RWPE1 (cell line): ENCODE results near the gene MMP25.

Experiments
- CTCF ChIA-PET: fragments of 350-600 bp; sonication (Branson Sonifier 250); formaldehyde crosslinking; extraction: SDS; loops from one replicate; lab custom pipeline; 2021; lab: Yijun Ruan, JAX
- POLR2A ChIA-PET: fragments of 400-600 bp; formaldehyde crosslinking; extraction: SDS; loops from one replicate; lab custom pipeline; 2020; ENCODE audit warnings: antibody characterized with exemption; ENCODE audit not compliant: low non-redundant PET; lab: Yijun Ruan, JAX
- DNase-seq: peaks from one replicate; pipeline ENCODE4 v3.0.0; 2012; ENCODE audit warnings: low spot score
- H3K27ac ChIP-seq: fragments of 450-650 bp; 2 replicates; pipeline ENCODE4 v1.5.1; 2017
- CTCF ChIP-seq: fragments of 450-650 bp; conservative IDR thresholded peaks from 2 replicates; pipeline ENCODE4 v1.5.1; 2017; ENCODE audit warnings: low read depth, mild to moderate bottlenecking

MMP25 gene

DNA sequence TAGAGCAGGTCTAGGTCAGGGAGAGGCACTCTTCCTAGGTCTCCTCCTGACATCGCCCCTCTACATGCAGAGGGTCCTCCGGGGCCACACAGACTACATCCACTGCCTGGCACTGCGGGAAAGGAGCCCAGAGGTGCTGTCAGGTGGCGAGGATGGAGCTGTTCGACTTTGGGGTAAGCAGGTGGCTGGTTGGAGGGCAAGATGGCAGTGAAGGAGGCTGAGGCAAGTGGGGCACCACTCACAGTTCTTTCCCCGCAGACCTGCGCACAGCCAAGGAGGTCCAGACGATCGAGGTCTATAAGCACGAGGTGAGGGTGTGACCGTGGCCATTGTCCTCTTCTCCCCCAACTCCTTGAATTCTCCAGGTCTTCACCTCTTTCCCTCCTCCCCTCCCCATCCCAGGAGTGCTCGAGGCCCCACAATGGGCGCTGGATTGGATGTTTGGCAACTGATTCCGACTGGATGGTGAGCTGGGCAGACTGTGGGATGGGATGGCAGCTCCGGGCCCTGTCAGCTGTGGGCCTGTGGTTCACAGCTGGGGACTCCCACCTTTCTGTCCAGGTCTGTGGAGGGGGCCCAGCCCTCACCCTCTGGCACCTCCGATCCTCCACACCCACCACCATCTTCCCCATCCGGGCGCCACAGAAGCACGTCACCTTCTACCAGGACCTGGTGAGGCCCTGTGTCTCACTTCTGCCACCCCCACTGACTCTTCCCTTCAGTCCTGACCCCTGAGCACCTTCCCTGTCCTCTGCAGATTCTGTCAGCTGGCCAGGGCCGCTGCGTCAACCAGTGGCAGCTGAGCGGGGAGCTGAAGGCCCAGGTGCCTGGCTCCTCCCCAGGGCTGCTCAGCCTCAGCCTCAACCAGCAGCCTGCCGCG lies 19.5 kb upstream of the MMP25 start:
- H3K27ac ChIP-seq = peak overlapping the region; percentile 99
- no peak for TF ChIP-seq CTCF
- POLR2A ChIA-PET = interaction anchor here (1.2 kb wide), 1 partner anchor 26 kb away, joined by 3 read pairs; no protein-coding TSS in a partner anchor
- no peak for DNase-seq
- CTCF ChIA-PET = interaction anchor here (0.6 to 1.8 kb wide), 5 partner anchors 13 to 598 kb away, joined by 3 to 19 read pairs (median 5); no protein-coding TSS in a partner anchor

GRCh38 chr16:3027489-3027795 lies 18.9 kb upstream of the MMP25 start:
- CTCF ChIA-PET = interaction anchor here (0.6 to 1.8 kb wide), 8 partner anchors 12 to 195 kb away, joined by 3 to 19 read pairs (median 3); no protein-coding TSS in a partner anchor
- peak overlapping the region; percentile 99 for H3K27ac ChIP-seq
- no peak for TF ChIP-seq CTCF
- POLR2A ChIA-PET = interaction anchor here (1.2 kb wide), 4 partner anchors 17 to 29 kb away, joined by 3 to 6 read pairs (median 4); no protein-coding TSS in a partner anchor
- DNase-seq = no peak

DNA sequence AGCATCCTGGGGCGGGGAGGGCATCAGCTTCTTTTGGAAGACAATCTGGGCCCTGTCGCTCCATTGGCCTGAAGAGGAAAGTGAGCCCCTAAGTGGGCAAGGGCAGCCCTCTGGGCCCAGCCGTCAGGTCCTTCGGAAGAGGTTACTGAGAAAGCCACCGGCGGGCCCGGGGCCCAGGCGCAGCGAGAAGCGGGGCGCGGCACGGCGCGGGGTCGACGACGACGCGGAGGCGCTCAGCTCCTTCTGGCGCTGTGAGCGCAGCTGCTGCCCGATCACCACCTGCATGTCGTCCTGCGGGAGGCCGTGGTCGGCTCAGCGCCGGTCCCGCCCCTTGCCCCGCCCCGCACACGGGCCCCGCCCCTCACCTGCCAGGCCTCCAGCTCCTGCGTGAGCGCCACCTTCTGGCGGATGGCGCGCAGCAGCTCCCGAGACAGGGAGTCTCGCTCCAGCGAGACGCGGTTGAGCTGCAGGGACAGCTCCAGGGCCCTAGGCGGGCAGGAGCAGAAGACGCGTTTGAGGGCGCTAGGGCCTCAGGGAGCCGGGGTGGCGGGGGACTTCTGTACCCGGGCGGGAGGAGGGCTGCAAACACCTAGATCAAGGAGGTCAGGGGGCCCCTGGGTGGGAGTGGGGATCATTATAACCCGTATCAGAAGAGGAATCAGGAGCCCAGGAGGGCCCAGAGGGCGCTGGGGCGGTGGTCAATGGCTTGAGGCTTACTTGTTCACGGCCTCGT lies 18.2 kb upstream of the MMP25 start:
- ChIA-PET POLR2A (interaction anchor here (1.2 kb wide), 4 partner anchors 18 to 30 kb away, joined by 3 to 6 read pairs (median 4); no protein-coding TSS in a partner anchor), CTCF (interaction anchor here (0.5 to 1.8 kb wide), 10 partner anchors 12 to 459 kb away, joined by 3 to 19 read pairs (median 4); partner anchors contain the start of gene ZNF213)
- DNase-seq = peak; percentile 86
- TF ChIP-seq CTCF = peak; percentile 90
- H3K27ac ChIP-seq = peak overlapping the region; percentile 99

DNA sequence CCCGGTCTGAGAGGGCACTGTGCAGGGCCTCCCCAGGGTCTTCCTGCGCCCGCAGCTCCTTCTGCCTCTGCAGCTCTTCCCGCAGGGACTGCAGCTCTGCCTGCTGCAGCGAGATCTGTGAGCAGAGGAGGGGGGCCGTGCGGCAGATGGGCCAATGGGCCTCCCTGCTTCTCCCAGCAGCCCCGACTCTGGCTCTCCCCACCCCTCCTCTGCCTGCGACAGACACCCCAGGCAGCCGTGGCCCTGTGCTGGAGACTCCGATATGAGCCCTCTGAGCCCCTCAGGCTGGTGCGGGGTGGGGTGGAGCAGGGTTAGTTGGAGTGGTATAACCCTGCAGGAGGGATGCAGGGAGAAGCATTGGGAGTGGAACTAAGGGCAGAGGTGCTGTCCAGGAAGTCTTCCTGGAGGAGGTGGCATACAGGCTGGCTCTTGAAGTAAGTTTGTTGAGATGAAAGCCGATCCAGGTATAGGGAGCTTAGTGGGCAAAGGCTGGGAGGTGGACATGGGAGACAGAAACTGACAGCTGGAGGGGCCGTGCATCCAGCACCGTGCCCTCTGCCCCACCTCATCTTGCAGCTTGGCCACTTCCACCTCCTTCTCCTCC lies 17.5 kb upstream of the MMP25 start:
- DNase-seq = no peak
- no peak overlapping the region; the same call in 1 of the 2 replicates for H3K27ac ChIP-seq
- TF ChIP-seq CTCF = no peak
- POLR2A ChIA-PET = interaction anchor here (1.2 kb wide), 3 partner anchors 19 to 31 kb away, joined by 4 to 6 read pairs (median 4); no protein-coding TSS in a partner anchor
- CTCF ChIA-PET = interaction anchor here (0.5 to 1.8 kb wide), 8 partner anchors 10 to 458 kb away, joined by 3 to 19 read pairs (median 4); partner anchors contain the start of gene ZNF213

GRCh38 chr16:3029491-3030221 lies 16.7 kb upstream of the MMP25 start:
- CTCF ChIA-PET = interaction anchor here (0.6 to 2.6 kb wide), 4 partner anchors 9 to 28 kb away, joined by 3 to 10 read pairs (median 4); no protein-coding TSS in a partner anchor
- no peak overlapping the region for H3K27ac ChIP-seq
- POLR2A ChIA-PET = no interaction called here
- DNase-seq = no peak
- no peak for TF ChIP-seq CTCF
